Lower lobe of right lung (tissue), 2 donors: Measurements from ENCODE around the gene ATXN7. TPM values are rescaled to one million over a fixed set of nuclear protein-coding genes. Genes with fewer than 3 reads are reported as not detected.

Experiments
- ATAC-seq, 2 donors: fragments of 200-7000 bp; cut with Tn5 transposase; one replicate each; pipeline ENCODE4 v1.9.1; 2020 to 2022; ENCODE audit warnings: mild to moderate bottlenecking in 2 of 2, moderate library complexity in 2 of 2
- DNase-seq: peaks from one replicate; pipeline ENCODE4 v3.0.0-alpha.2; 2020
- H3K27ac ChIP-seq: fragments of 200-600 bp; one replicate; pipeline ENCODE4 v1.8.0; 2022
- H3K27me3 ChIP-seq: fragments of 200-600 bp; one replicate; pipeline ENCODE4 v1.8.0; 2022; ENCODE audit warnings: low read depth
- H3K36me3 ChIP-seq: fragments of 200-600 bp; one replicate; pipeline ENCODE4 v1.8.0; 2022; ENCODE audit warnings: mild to moderate bottlenecking
- H3K4me1 ChIP-seq: fragments of 200-600 bp; one replicate; pipeline ENCODE4 v1.8.0; 2022
- H3K4me3 ChIP-seq: fragments of 200-600 bp; one replicate; pipeline ENCODE4 v1.8.0; 2022; ENCODE audit warnings: mild to moderate bottlenecking
- H3K9me3 ChIP-seq: fragments of 200-600 bp; one replicate; pipeline ENCODE4 v1.8.0; 2022
- intact Hi-C: fragments of 100-400 bp; cut with DNase I; formaldehyde crosslinking; loops from one replicate; pipeline ENCODE4 v1.11.0; 2022
- total RNA-seq: library from RNA; stranded (reverse); fragmentation: NEBNext Ultra II Directional; extraction: Animal tissue kit (Norgen Biotek cat#: 25700); gene quantifications from one replicate; pipeline ENCODE4 v1.2.1, GENCODE V29; 2021
- TF ChIP-seq, protein P1 (sequence below): fragments of 200-600 bp; IDR thresholded peaks from one replicate; pipeline ENCODE4 v1.8.0; 2022; ENCODE audit warnings: antibody characterized with exemption, mild to moderate bottlenecking
- donor health status: DM: no; HTN: yes; CAD: no; lungs with severe emphysema.

The ATXN7 gene
- total RNA-seq, 1 donor from 2014 or later: 37.3 TPM

DNA sequence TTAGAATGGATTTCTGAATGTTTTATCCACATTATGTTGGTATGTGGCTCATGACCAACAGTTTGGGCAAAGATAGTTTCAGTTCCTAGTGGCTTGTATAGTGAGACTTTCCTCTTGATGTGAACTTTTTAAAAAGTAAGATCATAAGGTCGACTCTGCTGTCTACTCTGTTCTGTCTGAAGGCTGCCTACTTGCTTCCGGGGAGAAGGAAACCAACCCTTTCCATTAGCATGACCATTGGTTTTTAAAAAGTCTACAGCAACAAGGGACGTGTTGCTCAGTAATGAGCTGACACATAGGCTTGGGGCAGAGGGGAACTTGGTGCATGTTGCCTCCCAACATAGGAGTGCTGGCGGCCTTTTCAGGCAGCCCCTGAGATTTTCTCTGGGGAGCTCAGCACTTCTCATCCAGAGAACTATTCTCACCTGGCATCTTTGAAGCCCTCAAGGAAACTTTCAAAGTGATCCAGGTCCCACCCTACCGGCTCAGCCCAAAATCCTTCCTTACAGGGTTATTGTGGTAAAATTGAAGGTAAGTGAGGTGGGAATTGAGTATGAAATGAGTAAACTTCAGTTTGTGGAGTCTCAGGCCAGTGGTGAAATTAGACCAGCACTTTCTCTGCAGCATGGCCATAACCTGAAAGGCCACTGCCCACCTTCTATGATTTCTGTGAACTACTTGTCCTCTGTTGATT, 129.0 kb downstream of the ATXN7 start:
- intact Hi-C loops: no loop called here
- DNase-seq (no peak), ATAC-seq (no peak)
- TF ChIP-seq, protein P1, sequence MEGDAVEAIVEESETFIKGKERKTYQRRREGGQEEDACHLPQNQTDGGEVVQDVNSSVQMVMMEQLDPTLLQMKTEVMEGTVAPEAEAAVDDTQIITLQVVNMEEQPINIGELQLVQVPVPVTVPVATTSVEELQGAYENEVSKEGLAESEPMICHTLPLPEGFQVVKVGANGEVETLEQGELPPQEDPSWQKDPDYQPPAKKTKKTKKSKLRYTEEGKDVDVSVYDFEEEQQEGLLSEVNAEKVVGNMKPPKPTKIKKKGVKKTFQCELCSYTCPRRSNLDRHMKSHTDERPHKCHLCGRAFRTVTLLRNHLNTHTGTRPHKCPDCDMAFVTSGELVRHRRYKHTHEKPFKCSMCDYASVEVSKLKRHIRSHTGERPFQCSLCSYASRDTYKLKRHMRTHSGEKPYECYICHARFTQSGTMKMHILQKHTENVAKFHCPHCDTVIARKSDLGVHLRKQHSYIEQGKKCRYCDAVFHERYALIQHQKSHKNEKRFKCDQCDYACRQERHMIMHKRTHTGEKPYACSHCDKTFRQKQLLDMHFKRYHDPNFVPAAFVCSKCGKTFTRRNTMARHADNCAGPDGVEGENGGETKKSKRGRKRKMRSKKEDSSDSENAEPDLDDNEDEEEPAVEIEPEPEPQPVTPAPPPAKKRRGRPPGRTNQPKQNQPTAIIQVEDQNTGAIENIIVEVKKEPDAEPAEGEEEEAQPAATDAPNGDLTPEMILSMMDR: no peak
- Histone ChIP-seq H3K4me3 (no peak overlapping the region), H3K9me3 (no peaks in the 10 kb centered on the region), H3K27me3 (no peaks in the 10 kb centered on the region), H3K36me3 (peaks cover 99% of the 10 kb centered on the region), H3K27ac (no peak overlapping the region), H3K4me1 (peaks cover 11% of the 10 kb centered on the region)

DNA sequence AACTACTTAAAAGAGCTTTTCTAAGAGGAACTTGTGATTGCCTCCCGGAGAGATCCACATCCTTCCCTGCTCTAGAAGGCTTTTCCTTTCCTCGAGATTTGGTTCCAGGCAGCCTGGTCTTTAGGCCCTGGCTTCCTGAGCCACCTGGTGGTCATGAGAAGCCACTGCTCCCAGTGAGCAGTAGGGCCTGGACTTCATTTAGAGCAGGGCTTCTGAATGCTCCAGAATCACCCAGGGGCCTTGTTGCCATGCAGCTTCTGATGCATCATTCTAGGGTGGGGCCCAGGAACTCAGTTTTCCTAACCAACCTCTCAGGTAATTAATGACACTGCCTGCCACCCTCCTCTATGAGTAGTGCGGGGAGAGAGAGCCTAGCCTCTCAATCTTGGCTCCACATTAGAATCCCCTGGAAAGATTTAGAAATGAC, 130.0 kb downstream of the ATXN7 start:
- intact Hi-C loops: no loop called here
- peaks cover 99% of the 10 kb centered on the region for H3K36me3 ChIP-seq
- H3K27ac ChIP-seq: no peak overlapping the region

DNA sequence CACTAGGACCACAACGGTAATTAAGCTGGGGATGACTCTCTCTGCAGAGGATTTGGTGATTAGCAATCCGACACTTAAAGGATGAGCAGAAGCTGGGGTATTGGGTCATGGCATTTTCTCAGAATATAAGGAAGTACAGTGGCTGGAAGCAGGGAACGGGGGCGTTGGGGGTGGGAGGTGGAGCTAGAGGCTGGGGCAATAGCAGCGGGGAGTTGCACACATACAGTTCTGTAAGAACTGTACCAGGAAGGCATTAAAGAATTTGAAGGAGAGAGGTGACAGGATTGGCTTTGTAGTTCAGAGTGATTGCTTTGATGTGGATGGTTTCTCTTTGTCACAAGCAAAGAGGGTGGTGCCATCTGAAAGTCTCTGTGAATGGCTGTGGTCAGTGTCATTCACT, 131.4 kb downstream of the ATXN7 start:
- Histone ChIP-seq H3K27me3 (no peaks in the 10 kb centered on the region), H3K27ac (no peak overlapping the region), H3K4me1 (peaks cover 11% of the 10 kb centered on the region), H3K4me3 (no peak overlapping the region), H3K9me3 (no peaks in the 10 kb centered on the region), H3K36me3 (peaks cover 99% of the 10 kb centered on the region)
- peak; percentile 47 to 75 for ATAC-seq
- intact Hi-C loops: no loop called here
- TF ChIP-seq, protein P1: no peak
- DNase-seq: peak; percentile 79

More for the DNA sequence above, 130.0 kb downstream of the ATXN7 start:
- H3K9me3 ChIP-seq: no peaks in the 10 kb centered on the region
- DNase-seq: peak; percentile 71
- ATAC-seq: peak; percentile 91 to 93
- H3K4me3 ChIP-seq: no peak overlapping the region
- H3K4me1 ChIP-seq: peaks cover 11% of the 10 kb centered on the region
- TF ChIP-seq, protein P1: peak; percentile 97
- no peaks in the 10 kb centered on the region for H3K27me3 ChIP-seq

DNA sequence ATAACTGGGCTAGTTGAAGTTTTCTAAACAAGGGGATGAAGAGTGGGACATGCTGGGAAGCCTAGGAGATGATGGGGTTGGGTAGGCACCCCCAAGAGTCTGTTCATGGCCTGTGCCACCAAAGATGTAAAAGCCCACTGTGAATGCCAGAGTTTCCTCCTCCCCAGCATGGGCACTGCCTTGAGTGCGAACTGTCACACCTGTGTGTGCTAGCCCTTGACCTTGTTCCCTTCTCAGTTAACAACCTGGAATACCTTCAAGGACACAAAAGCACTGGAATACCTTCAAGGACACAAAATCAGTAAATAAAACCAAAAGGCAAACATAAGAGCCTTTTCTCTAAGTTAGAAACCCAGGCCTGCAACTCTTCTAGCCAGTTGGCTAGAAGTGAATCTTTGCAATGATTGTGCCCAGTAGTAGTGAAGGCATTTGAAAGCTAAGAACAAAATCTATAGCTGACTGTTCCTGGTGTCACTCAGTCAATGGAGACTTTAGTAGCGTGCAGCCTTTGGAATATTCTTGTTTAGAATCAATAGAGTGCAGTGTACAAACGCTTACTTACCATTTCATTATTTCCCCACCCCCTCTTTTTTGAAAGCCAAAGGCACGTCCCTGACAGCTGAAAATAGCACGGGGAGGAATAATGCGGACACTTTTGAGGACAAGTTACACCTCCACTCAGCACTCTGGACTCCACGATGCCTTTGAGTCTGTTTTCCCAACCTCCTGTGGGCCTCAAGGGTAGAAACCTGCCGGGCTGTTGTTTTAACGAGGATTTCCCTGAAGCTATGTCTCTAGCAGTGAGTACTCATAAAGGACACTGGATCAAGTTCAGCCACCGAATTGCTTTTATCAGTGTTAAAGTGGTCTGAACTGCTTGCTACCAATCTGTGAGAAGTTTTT, 135.4 kb downstream of the ATXN7 start:
- TF ChIP-seq, protein P1: no peak

DNA sequence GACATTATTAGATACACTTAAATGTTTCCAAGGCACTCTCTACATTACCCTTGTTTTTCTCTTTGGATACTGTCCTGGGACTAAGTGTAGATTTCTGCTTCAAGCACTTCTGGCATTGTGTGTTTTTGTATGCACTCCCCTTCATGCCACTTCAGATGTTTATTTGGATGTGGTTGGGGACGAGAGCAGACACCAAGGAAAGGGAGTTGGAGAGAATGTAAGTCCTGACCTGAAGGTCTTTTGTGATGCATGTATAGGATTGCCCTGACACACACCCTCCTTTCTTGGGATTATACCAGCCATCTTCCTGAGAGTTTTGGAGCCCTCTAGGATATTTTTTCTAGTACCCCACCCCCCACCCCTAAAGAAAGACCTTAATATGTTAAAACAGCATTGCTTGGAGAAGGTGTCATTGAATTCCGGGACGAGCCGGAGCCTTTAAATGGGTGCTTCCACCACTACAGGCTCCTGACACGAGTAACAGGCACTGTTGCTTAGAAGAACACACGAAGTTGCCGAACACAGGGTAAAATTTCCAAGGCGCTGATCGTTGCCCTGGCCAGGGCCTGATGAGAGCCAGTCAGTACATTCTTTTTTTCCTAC, 136.9 kb downstream of the ATXN7 start:
- peaks cover under 1% of the 10 kb centered on the region for H3K4me1 ChIP-seq
- TF ChIP-seq, protein P1: no peak
- no peak for DNase-seq
- intact Hi-C loops: no loop called here
- H3K4me3 ChIP-seq: no peak overlapping the region
- H3K27ac ChIP-seq: no peak overlapping the region
- no peak for ATAC-seq
- H3K36me3 ChIP-seq: peaks cover 97% of the 10 kb centered on the region
- no peaks in the 10 kb centered on the region for H3K27me3 ChIP-seq
- H3K9me3 ChIP-seq: no peaks in the 10 kb centered on the region

More for the DNA sequence above, 135.4 kb downstream of the ATXN7 start:
- ATAC-seq (peak in 1 of 2 donors; percentile 34), DNase-seq (no peak)
- no peak overlapping the region for H3K4me3 ChIP-seq
- peaks cover 3% of the 10 kb centered on the region for H3K4me1 ChIP-seq
- no peak overlapping the region for H3K27ac ChIP-seq
- intact Hi-C loops: no loop called here
- no peaks in the 10 kb centered on the region for H3K27me3 ChIP-seq
- peaks cover 97% of the 10 kb centered on the region for H3K36me3 ChIP-seq
- H3K9me3 ChIP-seq: no peaks in the 10 kb centered on the region
